C4-2B (cell line): ENCODE results near the gene LRRC53.

Source experiments
- CTCF ChIP-seq: fragments of 450-650 bp; conservative IDR thresholded peaks from 2 replicates; pipeline ENCODE4 v1.5.1; 2017; ENCODE audit warnings: mild to moderate bottlenecking
- ZFX ChIP-seq: fragments of 450-650 bp; IDR thresholded peaks from 2 replicates; pipeline ENCODE4 v1.6.1; 2017

- TF ChIP-seq CTCF (no peak), ZFX (no peak)
Measured at GRCh38 chr1:74522148-74522547, 9.7 kb upstream of the LRRC53 start.
